Adrenal gland (tissue), 5 donors: Measurements from ENCODE around the gene PKD2L2.

Experiments
- CTCF ChIP-seq, 6 experiments: fragments of 450-650 bp in 4 of 6; fragments of 200-600 bp in 2 of 6; sonication (generic) in 1 of 6; IDR thresholded peaks; 1 replicate in 5 of 6; 2 replicates in 1 of 6; pipeline versions ENCODE4 v1.5.1 to v1.8.0; 2016 to 2021; ENCODE audit warnings: antibody characterized with exemption in 6 of 6, mild to moderate bottlenecking in 2 of 6, moderate library complexity in 1 of 6
- POLR2A ChIP-seq, 2 donors: fragments of 450-650 bp; IDR thresholded peaks; one replicate each; pipeline ENCODE4 v1.6.1; 2017; ENCODE audit warnings: antibody characterized with exemption in 2 of 2, mild to moderate bottlenecking in 2 of 2, moderate library complexity in 1 of 2
- donor health status: DM: no; HTN: no; CAD: no.

- TF ChIP-seq CTCF (IDR thresholded peaks at IDR 0.05) (no peak), POLR2A (IDR thresholded peaks at IDR 0.05) (no peak)
Measured at GRCh38 chr5:137866541-137867388, 22.5 kb upstream of the PKD2L2 start.
